ENCODE measurements around the gene DLGAP1. TPM values are rescaled to one million over a fixed set of nuclear protein-coding genes. Genes with fewer than 3 reads are reported as not detected.
A peak's percentile ranks its signal among the peaks of the same experiment; 100 is the strongest.

The DLGAP1 gene
- total and polyA plus RNA-seq, 10 of the 15 experiments (the other 5 are each of a cell fraction or from before 2014, with no cell fraction given), result 0.23 to 27.6 (median 1.9) TPM

GRCh38 chr18:3593904-3594759 is 861.0 kb downstream of the DLGAP1 start (continued):
- TF ChIP-seq CUX1 (IDR thresholded peaks at IDR 0.05; ENCODE audit: insufficient replicate concordance, low read depth, low read length), result no peak
- TF ChIP-seq ZBTB40 (IDR thresholded peaks at IDR 0.05; ENCODE audit: borderline replicate concordance), result no peak
- no peak for TF ChIP-seq MYC (IDR thresholded peaks at IDR 0.05; ENCODE audit: insufficient read depth, insufficient read length, insufficient replicate concordance, low read length, severe bottlenecking)
- peak; percentile 22 to 50; a peak in 3 of 4 replicates for TF ChIP-seq BHLHE40 (IDR thresholded peaks at IDR 0.05; ENCODE audit: borderline replicate concordance in 1 of 2, low read depth in 2 of 2, low read length in 1 of 2)
- TF ChIP-seq ZNF384 (IDR thresholded peaks at IDR 0.05; ENCODE audit: borderline replicate concordance, low read depth, low read length), result peak; percentile 98
- no peak for TF ChIP-seq IRF5 (IDR thresholded peaks at IDR 0.05; ENCODE audit: borderline replicate concordance)
- peak; percentile 82 for TF ChIP-seq CREB1 (IDR thresholded peaks at IDR 0.05; ENCODE audit: low read depth)
- TF ChIP-seq HDGF (IDR thresholded peaks at IDR 0.05), result no peak
- TF ChIP-seq NFIC (IDR thresholded peaks at IDR 0.05; ENCODE audit: low read depth, low read length), result no peak
- 0 out of 2 replicates have a peak, but pooled peaks have one; percentile 9 for TF ChIP-seq MLLT1 (IDR thresholded peaks at IDR 0.05)
- TF ChIP-seq ZBTB33 (IDR thresholded peaks at IDR 0.05), result no peak
- TF ChIP-seq STAT1 (conservative IDR thresholded peaks at IDR 0.05), result no peak
